22Rv1 (cell line): ENCODE results near the gene POMT2.
"Not testable (repeated sequence)": the region's sequence is repeated elsewhere in the genome, so short reads cannot be mapped to it uniquely, and the experiment has no call there.

Source experiments
- H3K27ac ChIP-seq: fragments of 450-650 bp; 2 replicates; pipeline ENCODE4 v1.5.1; 2017
- ZFX ChIP-seq: fragments of 450-650 bp; IDR thresholded peaks from 2 replicates; pipeline ENCODE4 v1.6.1; 2017; ENCODE audit warnings: antibody characterized with exemption, borderline replicate concordance
- TF ChIP-seq, protein P1 (sequence below): fragments of 450-650 bp; IDR thresholded peaks from 2 replicates; pipeline ENCODE4 v1.5.1; 2017; ENCODE audit warnings: mild to moderate bottlenecking

POMT2 gene

DNA sequence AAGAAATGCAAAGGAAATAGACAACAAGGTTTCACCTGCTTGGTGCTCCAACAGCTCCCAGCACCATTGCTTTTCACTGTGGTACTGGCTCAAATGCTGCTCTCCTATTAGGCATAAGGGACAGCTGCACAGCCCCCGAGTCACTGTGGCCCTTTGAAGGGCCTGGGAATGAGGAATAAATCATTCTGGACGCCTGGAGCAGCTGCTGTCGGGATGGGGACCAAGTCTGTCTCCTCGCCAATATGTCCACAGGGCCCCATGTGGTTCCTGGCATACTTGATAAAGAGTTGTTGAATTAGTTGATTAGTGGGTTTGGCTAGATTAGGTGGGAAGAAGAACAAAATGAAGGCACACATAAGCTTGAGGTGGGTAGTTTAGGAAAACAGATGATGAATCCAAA lies 36.6 kb downstream of the POMT2 start:
- no peak overlapping the region for H3K27ac ChIP-seq
- TF ChIP-seq, protein P1, sequence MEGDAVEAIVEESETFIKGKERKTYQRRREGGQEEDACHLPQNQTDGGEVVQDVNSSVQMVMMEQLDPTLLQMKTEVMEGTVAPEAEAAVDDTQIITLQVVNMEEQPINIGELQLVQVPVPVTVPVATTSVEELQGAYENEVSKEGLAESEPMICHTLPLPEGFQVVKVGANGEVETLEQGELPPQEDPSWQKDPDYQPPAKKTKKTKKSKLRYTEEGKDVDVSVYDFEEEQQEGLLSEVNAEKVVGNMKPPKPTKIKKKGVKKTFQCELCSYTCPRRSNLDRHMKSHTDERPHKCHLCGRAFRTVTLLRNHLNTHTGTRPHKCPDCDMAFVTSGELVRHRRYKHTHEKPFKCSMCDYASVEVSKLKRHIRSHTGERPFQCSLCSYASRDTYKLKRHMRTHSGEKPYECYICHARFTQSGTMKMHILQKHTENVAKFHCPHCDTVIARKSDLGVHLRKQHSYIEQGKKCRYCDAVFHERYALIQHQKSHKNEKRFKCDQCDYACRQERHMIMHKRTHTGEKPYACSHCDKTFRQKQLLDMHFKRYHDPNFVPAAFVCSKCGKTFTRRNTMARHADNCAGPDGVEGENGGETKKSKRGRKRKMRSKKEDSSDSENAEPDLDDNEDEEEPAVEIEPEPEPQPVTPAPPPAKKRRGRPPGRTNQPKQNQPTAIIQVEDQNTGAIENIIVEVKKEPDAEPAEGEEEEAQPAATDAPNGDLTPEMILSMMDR, result no peak
- TF ChIP-seq ZFX, result no peak

DNA sequence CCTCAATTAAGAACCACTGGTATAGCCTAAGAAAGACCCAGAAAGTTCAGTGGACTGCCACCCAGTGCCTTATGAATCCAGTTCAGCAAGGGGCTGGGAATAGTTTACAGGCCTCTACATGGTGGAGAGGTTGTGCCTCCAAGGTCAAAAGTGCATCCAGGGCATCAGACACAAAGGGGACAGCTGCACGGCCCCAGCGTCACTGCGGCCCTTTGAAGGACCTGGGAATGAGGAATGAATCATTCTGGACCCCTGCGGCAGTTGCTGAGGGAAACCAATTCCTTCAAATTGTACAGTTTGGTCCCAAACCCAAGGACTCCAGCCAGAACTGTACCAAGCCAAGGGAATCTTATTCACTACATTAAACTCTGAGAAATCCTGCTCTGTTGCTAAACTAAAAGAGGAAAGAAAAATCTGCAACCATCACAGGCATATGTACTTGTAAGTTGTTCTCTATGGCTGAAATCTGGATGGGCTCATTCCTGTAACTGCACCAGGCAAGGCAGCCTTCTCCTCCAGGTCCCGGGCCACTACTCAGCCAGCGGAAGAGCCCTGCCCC lies 38.8 kb downstream of the POMT2 start:
- TF ChIP-seq, protein P1, result no peak
- no peak for TF ChIP-seq ZFX
- H3K27ac ChIP-seq, result no peak overlapping the region

GRCh38 chr14:77280921-77281320 lies 39.8 kb downstream of the POMT2 start:
- H3K27ac ChIP-seq, result not testable (repeated sequence)

- no peak for TF ChIP-seq ZFX
- TF ChIP-seq, protein P1, result no peak
- H3K27ac ChIP-seq, result no peak overlapping the region
These were observed 41.0 kb downstream of the POMT2 start for GRCh38 chr14:77279719-77280118.

DNA sequence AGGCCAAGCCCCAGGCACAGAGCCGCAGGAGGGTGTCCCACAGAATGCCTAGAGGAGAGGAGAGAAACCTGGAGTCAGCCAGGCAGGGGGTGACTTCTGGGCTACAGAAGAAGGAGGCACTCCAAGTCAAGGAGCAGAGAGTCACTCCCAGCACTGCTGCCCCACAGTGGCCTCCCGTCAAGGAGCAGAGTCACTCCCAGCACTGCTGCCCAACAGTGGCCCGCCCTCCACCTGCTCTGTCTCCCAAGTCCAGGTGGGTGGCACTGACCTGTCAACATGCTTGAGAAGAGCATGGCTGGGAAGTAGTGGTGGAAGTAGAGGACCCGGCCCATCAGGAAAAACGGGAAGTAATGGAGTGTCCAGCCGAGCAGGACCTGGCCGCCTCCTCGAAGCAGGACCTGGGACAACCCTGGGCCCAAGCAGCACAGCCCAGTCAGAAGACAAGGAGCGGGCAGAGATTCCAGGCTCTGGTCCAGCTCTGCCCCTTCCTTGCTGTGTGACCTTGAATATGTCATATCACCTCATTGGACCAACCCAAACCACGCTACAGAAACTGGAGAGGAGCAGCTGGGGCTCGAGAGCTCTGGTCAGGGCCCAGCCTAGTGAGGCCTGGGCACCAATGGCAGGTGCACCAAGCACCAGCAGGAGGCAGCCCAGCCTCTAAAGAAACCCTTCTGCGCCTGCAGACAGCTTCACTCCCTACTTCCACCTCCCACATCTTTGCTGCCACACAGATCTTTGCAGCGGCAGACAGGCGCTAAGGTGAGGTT lies 42.0 kb downstream of the POMT2 start:
- no peak overlapping the region for H3K27ac ChIP-seq
- no peak for TF ChIP-seq ZFX
- TF ChIP-seq, protein P1, result no peak

DNA sequence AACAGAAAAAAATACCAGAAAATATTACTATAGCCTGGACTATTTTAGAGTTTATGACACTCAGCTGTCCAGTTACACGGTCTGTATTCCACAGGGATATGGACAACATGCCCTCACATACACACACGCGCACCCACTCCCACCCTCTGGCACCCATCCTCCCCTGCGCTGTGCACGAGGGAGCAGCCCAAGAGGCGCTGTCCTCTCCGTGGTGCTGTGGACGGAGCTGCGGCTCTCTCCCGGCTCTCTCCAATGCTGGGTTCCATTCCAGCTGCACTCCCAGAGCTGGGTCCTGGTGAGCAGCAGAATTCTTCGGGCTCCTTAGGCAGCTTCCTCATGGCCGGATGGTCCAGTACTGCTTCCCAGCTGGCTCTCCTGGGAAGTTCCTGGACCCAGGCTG lies 43.7 kb downstream of the POMT2 start:
- H3K27ac ChIP-seq, result no peak overlapping the region
- TF ChIP-seq ZFX, result no peak
- TF ChIP-seq, protein P1, result no peak

- no peak overlapping the region for H3K27ac ChIP-seq
- no peak for TF ChIP-seq ZFX
- TF ChIP-seq, protein P1, result no peak
These were observed 44.3 kb downstream of the POMT2 start for GRCh38 chr14:77276295-77276935.
